Endodermal cell (in vitro differentiated cells): Measurements from ENCODE around the gene MROH7. TPM values are rescaled to one million over a fixed set of nuclear protein-coding genes. Genes with fewer than 3 reads are reported as not detected.
A peak's percentile ranks its signal among the peaks of the same experiment; 100 is the strongest.

Experiments used
- DNase-seq: peaks from one replicate; pipeline ENCODE4 v3.0.0-alpha.2; 2017
- H3K27ac ChIP-seq: 2 replicates; pipeline ENCODE4 v1.5.1; 2013; ENCODE audit warnings: mild to moderate bottlenecking, low read depth, low read length, moderate library complexity
- H3K27me3 ChIP-seq: 2 replicates; pipeline ENCODE4 v1.6.1; 2013; ENCODE audit warnings: mild to moderate bottlenecking, low read length, moderate library complexity; ENCODE audit not compliant: insufficient read depth, control insufficient read depth, poor library complexity, severe bottlenecking
- H3K36me3 ChIP-seq: 2 replicates; pipeline ENCODE4 v1.7.0; 2013; ENCODE audit warnings: mild to moderate bottlenecking, low read length, moderate library complexity; ENCODE audit not compliant: control insufficient read depth, insufficient read depth
- H3K4me1 ChIP-seq: one replicate; pipeline ENCODE4 v1.7.0; 2013; ENCODE audit warnings: low read length; ENCODE audit not compliant: control insufficient read depth, insufficient read depth
- H3K4me3 ChIP-seq: 2 replicates; pipeline ENCODE4 v1.5.1; 2013; ENCODE audit warnings: mild to moderate bottlenecking, low read length, moderate library complexity
- H3K9ac ChIP-seq: 2 replicates; pipeline ENCODE4 v1.6.1; 2013; ENCODE audit warnings: mild to moderate bottlenecking, low read length, moderate library complexity; ENCODE audit not compliant: poor library complexity, severe bottlenecking; ENCODE audit errors: extremely low read depth
- H3K9me3 ChIP-seq: 2 replicates; pipeline ENCODE4 v1.6.1; 2013; ENCODE audit warnings: mild to moderate bottlenecking, low read length, moderate library complexity; ENCODE audit not compliant: control insufficient read depth
- H3K27ac Mint-ChIP-seq: 2 replicates; pipeline ENCODE4 v1.8.0; 2020; ENCODE audit warnings: mixed read lengths
- H3K27me3 Mint-ChIP-seq: 2 replicates; pipeline ENCODE4 v1.8.0; 2021; ENCODE audit warnings: mild to moderate bottlenecking, mixed read lengths; ENCODE audit not compliant: insufficient read depth
- H3K36me3 Mint-ChIP-seq: 2 replicates; pipeline ENCODE4 v1.8.0; 2020; ENCODE audit warnings: low read depth, mixed read lengths
- H3K4me1 Mint-ChIP-seq: 2 replicates; pipeline ENCODE4 v1.8.0; 2020; ENCODE audit warnings: mixed read lengths
- H3K4me3 Mint-ChIP-seq: 2 replicates; pipeline ENCODE4 v1.8.0; 2020; ENCODE audit warnings: mild to moderate bottlenecking, moderate library complexity, mixed read lengths
- H3K9me3 Mint-ChIP-seq: 2 replicates; pipeline ENCODE4 v1.8.0; 2020; ENCODE audit warnings: mild to moderate bottlenecking, mixed read lengths
- WGBS, 2 experiments: methylation state at CpG; one replicate each; pipeline versions ENCODE4 v1.1.5 to v1.1.7; 2013; ENCODE audit warnings: missing lambda C conversion rate in 2 of 2, mixed read lengths in 1 of 2; ENCODE audit not compliant: insufficient coverage in 1 of 2, insufficient read length in 1 of 2; 5-methylcytosine and 5-hydroxymethylcytosine counted together
- total RNA-seq, 2 donors: library from RNA; stranded (reverse); fragmentation: NEBNext Ultra II Directional in 1 of 2; extraction: Animal tissue kit (Norgen Biotek cat#: 25700) in 1 of 2; gene quantifications; 2 replicates in 1 of 2; 3 replicates in 1 of 2; pipeline ENCODE4 v1.2.1, GENCODE V29; 2021
- TF ChIP-seq, protein P1 (sequence below): fragments of 200-600 bp; sonication (generic); conservative IDR thresholded peaks from 2 replicates; pipeline ENCODE4 v1.5.0; 2021; ENCODE audit warnings: antibody characterized with exemption, mild to moderate bottlenecking

Gene MROH7
- total RNA-seq, 2 donors from 2014 or later: 0.46 to 1.4 TPM

DNA sequence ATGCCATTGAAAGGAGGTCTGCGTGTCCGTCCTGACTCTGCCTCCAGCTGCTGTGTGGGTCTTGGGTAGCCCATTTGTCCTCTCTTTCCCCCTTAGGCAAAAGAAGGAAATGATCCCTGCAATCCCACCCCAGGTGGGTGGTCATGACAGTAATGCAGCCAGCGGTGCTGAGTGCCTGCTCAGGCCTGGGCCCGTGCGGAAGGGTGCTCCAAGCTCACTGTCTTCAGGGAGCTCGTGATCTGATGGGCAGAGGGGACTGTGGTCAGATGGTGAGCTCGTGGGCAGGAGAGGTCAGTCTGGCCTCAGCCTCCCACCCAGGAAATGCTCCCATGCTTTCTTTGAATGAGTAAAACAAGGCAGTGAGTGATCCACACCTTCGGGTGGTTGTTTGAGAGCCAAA lies 38.8 kb downstream of the MROH7 start:
- H3K27me3 ChIP-seq: no peaks in the 10 kb centered on the region
- no peaks in the 10 kb centered on the region for H3K9me3 Mint-ChIP-seq
- H3K27me3 Mint-ChIP-seq: no peaks in the 10 kb centered on the region
- H3K27ac ChIP-seq: no peak overlapping the region
- DNase-seq: no peak
- H3K4me3 Mint-ChIP-seq: no peak overlapping the region
- H3K27ac Mint-ChIP-seq: no peak overlapping the region
- TF ChIP-seq, protein P1, sequence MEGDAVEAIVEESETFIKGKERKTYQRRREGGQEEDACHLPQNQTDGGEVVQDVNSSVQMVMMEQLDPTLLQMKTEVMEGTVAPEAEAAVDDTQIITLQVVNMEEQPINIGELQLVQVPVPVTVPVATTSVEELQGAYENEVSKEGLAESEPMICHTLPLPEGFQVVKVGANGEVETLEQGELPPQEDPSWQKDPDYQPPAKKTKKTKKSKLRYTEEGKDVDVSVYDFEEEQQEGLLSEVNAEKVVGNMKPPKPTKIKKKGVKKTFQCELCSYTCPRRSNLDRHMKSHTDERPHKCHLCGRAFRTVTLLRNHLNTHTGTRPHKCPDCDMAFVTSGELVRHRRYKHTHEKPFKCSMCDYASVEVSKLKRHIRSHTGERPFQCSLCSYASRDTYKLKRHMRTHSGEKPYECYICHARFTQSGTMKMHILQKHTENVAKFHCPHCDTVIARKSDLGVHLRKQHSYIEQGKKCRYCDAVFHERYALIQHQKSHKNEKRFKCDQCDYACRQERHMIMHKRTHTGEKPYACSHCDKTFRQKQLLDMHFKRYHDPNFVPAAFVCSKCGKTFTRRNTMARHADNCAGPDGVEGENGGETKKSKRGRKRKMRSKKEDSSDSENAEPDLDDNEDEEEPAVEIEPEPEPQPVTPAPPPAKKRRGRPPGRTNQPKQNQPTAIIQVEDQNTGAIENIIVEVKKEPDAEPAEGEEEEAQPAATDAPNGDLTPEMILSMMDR: no peak
- 88 to 90% methylated on average over 6 to 8 of the region's 8 CpGs for WGBS, 2 experiments
- no peak overlapping the region for H3K4me3 ChIP-seq
- no peaks in the 10 kb centered on the region for H3K36me3 Mint-ChIP-seq
- H3K4me1 ChIP-seq: no peaks in the 10 kb centered on the region
- H3K9me3 ChIP-seq: no peaks in the 10 kb centered on the region
- H3K36me3 ChIP-seq: no peaks in the 10 kb centered on the region
- no peak overlapping the region for H3K9ac ChIP-seq
- H3K4me1 Mint-ChIP-seq: peaks cover 2% of the 10 kb centered on the region

DNA sequence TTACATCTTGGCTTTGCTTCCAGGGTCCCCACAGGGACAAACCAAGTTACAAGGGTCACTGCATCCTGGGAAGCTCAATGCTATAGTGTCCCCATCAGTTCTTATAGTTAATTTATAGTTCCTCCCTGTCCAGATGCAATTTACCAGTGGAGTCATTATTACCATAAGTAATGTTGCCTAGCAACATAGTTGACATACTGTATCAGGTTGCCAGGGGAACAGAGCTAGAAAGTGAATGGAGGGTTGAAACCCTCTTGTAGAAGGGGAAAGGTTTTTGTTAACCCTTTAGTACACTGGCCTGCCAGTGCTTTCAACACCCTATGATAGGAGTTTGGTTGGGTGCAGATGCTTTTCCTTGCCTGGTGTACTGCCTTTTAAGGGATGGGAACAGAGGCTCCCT lies 39.8 kb downstream of the MROH7 start:
- peak overlapping the region; percentile 46 for H3K27ac ChIP-seq
- DNase-seq: no peak
- no peaks in the 10 kb centered on the region for H3K36me3 ChIP-seq
- H3K27me3 ChIP-seq: no peaks in the 10 kb centered on the region
- TF ChIP-seq, protein P1: no peak
- no peak overlapping the region for H3K27ac Mint-ChIP-seq
- no peak overlapping the region for H3K4me3 Mint-ChIP-seq
- no peaks in the 10 kb centered on the region for H3K36me3 Mint-ChIP-seq
- H3K4me1 Mint-ChIP-seq: peaks cover 2% of the 10 kb centered on the region
- no peaks in the 10 kb centered on the region for H3K9me3 Mint-ChIP-seq
- H3K9ac ChIP-seq: no peak overlapping the region
- no peak overlapping the region for H3K4me3 ChIP-seq
- H3K27me3 Mint-ChIP-seq: no peaks in the 10 kb centered on the region
- no peaks in the 10 kb centered on the region for H3K9me3 ChIP-seq
- H3K4me1 ChIP-seq: no peaks in the 10 kb centered on the region

DNA sequence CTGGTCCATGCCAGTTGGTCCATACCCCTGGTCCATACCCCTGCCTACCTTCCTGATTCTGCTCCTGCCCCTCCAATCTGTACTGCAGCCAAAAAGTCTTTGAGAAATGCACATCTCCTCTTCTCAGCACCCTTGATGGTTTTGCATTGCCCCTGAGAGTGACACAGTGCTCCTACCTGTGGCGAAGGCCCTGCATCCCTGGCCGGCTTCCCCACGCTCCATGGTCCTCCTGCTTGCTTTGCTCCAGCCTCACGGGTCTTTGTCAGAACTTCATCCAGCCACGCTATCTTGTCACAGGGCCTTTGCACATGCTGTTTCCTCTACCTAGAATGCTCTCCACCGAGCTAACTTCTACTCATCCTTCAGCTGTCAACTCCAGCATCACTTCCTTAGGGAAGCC lies 41.9 kb downstream of the MROH7 start:
- H3K36me3 Mint-ChIP-seq: no peaks in the 10 kb centered on the region
- peaks cover 2% of the 10 kb centered on the region for H3K27me3 Mint-ChIP-seq
- TF ChIP-seq, protein P1: no peak
- DNase-seq: no peak
- Histone ChIP-seq H3K27ac (no peak overlapping the region), H3K4me1 (no peaks in the 10 kb centered on the region), H3K9me3 (no peaks in the 10 kb centered on the region), H3K9ac (no peak overlapping the region), H3K4me3 (no peak overlapping the region), H3K36me3 (no peaks in the 10 kb centered on the region), H3K27me3 (no peaks in the 10 kb centered on the region)
- no peaks in the 10 kb centered on the region for H3K9me3 Mint-ChIP-seq
- H3K27ac Mint-ChIP-seq: no peak overlapping the region
- WGBS, 2 experiments: 93 to 100% methylated on average over 6 of the region's 6 CpGs
- H3K4me1 Mint-ChIP-seq: peaks cover 2% of the 10 kb centered on the region
- H3K4me3 Mint-ChIP-seq: no peak overlapping the region
